GM12875 (cell line): ENCODE results near the gene HYCC2.

ENCODE experiments used
- H3K4me3 ChIP-seq: one replicate; pipeline ENCODE4 v1.5.1; 2011; ENCODE audit warnings: low read depth, low read length, control low read depth
- TF ChIP-seq, protein P1 (sequence below): IDR thresholded peaks from 2 replicates; pipeline ENCODE4 v1.5.1; 2011; ENCODE audit warnings: low read depth, mild to moderate bottlenecking, control low read depth, inconsistent platforms, low read length, moderate library complexity, borderline replicate concordance; ENCODE audit not compliant: insufficient read depth

Gene HYCC2

DNA sequence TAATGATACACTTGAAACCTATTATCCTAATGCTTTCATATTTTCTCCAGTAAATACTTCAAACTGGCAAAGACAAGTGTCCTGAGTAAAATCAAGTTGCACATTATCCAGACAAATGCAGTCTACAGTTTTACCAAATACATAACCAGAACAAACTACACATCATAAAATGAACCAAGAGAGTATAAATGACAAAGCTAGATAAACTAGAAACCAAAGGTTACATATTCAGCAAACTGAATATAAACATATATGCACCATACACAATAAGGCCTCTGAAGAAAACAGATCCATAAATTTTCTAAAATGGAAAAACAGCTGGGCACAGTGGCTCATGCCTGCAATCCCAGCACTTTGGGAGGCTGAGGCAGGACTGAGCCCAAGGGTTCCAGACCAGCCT is 47.0 kb downstream of the HYCC2 start:
- TF ChIP-seq, protein P1, sequence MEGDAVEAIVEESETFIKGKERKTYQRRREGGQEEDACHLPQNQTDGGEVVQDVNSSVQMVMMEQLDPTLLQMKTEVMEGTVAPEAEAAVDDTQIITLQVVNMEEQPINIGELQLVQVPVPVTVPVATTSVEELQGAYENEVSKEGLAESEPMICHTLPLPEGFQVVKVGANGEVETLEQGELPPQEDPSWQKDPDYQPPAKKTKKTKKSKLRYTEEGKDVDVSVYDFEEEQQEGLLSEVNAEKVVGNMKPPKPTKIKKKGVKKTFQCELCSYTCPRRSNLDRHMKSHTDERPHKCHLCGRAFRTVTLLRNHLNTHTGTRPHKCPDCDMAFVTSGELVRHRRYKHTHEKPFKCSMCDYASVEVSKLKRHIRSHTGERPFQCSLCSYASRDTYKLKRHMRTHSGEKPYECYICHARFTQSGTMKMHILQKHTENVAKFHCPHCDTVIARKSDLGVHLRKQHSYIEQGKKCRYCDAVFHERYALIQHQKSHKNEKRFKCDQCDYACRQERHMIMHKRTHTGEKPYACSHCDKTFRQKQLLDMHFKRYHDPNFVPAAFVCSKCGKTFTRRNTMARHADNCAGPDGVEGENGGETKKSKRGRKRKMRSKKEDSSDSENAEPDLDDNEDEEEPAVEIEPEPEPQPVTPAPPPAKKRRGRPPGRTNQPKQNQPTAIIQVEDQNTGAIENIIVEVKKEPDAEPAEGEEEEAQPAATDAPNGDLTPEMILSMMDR, result no peak
- H3K4me3 ChIP-seq, result no peak overlapping the region

DNA sequence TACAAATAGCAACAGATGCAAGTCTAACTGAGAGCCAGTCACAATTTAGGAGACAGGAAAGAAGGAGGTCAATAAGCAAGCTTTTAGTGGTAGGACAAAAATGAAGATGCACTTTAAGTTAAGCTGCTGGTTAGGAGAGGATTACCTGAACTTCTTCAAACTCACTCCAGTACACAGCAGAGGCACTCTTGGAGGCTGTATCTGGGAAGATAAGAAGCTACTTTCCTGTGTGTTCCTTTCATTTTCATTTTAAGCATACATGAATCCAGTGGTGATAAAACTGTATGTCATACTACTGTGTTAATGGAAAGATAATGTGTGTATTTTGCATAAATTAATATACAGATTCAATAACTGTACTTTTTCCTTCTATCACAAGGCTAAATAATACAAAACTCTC is 49.6 kb downstream of the HYCC2 start:
- no peak overlapping the region for H3K4me3 ChIP-seq
- TF ChIP-seq, protein P1, result no peak
